HEK293T (cell line): ENCODE data around the gene KCNQ1.

Source experiments
- ARNT ChIP-seq: fragments of 450-650 bp; IDR thresholded peaks from 2 replicates; pipeline ENCODE4 v1.6.1; 2017; ENCODE audit warnings: mild to moderate bottlenecking
- BHLHE40 ChIP-seq: fragments of 450-650 bp; IDR thresholded peaks from 2 replicates; pipeline ENCODE4 v1.6.1; 2016; ENCODE audit warnings: mild to moderate bottlenecking, moderate library complexity, borderline replicate concordance
- CTBP1 ChIP-seq: fragments of 450-650 bp; IDR thresholded peaks from 2 replicates; pipeline ENCODE4 v1.6.1; 2016; ENCODE audit warnings: borderline replicate concordance
- ELF4 ChIP-seq: fragments of 450-650 bp; IDR thresholded peaks from 2 replicates; pipeline ENCODE4 v1.6.1; 2017; ENCODE audit warnings: antibody characterized with exemption
- FOXA1 ChIP-seq: fragments of 450-650 bp; IDR thresholded peaks from 2 replicates; pipeline ENCODE4 v1.6.1; 2016; ENCODE audit warnings: mild to moderate bottlenecking
- FOXK2 ChIP-seq: fragments of 450-650 bp; IDR thresholded peaks from 2 replicates; pipeline ENCODE4 v1.6.1; 2016; ENCODE audit warnings: mild to moderate bottlenecking
- FOXM1 ChIP-seq: fragments of 450-650 bp; IDR thresholded peaks from 2 replicates; pipeline ENCODE4 v1.6.1; 2017; ENCODE audit warnings: mild to moderate bottlenecking, borderline replicate concordance
- HDGF ChIP-seq: fragments of 450-650 bp; IDR thresholded peaks from 2 replicates; pipeline ENCODE4 v1.6.1; 2017; ENCODE audit warnings: antibody characterized with exemption, borderline replicate concordance
- L3MBTL2 ChIP-seq: fragments of 450-650 bp; conservative IDR thresholded peaks from 2 replicates; pipeline ENCODE4 v1.6.1; 2016; ENCODE audit warnings: mild to moderate bottlenecking
- NFRKB ChIP-seq: fragments of 450-650 bp; IDR thresholded peaks from 2 replicates; pipeline ENCODE4 v1.6.1; 2016; ENCODE audit warnings: mild to moderate bottlenecking, moderate library complexity
- SP1 ChIP-seq: fragments of 450-650 bp; IDR thresholded peaks from 2 replicates; pipeline ENCODE4 v1.6.1; 2017
- TARDBP ChIP-seq: fragments of 450-650 bp; IDR thresholded peaks from 2 replicates; pipeline ENCODE4 v1.6.1; 2016
- ZNF384 ChIP-seq: fragments of 450-650 bp; IDR thresholded peaks from 2 replicates; pipeline ENCODE4 v1.6.1; 2016
- TF ChIP-seq, protein P1 (sequence below): fragments of 450-650 bp; IDR thresholded peaks from 2 replicates; pipeline ENCODE4 v1.6.1; 2016

DNA sequence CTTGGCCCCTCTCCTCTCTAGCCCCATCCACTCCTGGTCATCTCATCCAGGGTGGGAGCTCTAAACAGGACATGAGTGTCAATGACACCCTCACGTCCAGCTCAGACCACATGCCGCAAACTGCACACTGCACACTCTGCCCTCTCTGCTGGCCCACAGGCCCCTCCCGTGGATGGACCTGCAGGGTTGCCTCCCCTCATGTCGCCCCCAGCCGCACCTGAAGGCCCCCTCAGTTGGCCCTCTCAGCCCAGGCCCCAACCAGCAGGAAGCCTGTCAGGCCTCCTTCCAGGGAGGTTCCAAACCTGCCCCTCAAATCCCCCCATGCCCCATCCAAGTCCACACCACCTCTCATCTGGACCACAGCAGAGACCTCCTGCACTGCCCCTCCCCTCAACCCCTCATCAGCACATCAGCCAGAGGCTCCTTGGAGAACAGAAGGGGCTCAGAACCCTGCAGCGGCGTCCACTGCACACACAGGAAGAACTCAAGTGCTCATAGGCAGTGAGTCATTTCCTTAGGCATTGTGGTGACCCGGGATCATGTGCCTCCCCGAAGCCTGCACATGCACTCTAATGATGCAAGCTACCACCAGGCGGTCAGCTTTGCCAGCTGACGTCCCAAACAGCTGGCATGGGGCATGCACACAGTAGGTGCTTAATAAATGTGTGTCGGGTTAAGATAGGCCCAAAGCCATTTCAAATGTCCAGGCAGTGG is 453.7 kb downstream of the KCNQ1 start:
- no peak for TF ChIP-seq FOXK2
- no peak for TF ChIP-seq L3MBTL2
- no peak for TF ChIP-seq BHLHE40
- TF ChIP-seq, protein P1, sequence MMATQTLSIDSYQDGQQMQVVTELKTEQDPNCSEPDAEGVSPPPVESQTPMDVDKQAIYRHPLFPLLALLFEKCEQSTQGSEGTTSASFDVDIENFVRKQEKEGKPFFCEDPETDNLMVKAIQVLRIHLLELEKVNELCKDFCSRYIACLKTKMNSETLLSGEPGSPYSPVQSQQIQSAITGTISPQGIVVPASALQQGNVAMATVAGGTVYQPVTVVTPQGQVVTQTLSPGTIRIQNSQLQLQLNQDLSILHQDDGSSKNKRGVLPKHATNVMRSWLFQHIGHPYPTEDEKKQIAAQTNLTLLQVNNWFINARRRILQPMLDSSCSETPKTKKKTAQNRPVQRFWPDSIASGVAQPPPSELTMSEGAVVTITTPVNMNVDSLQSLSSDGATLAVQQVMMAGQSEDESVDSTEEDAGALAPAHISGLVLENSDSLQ: no peak
- no peak for TF ChIP-seq ELF4
- TF ChIP-seq FOXA1: no peak
- TF ChIP-seq CTBP1: no peak
- no peak for TF ChIP-seq TARDBP
- no peak for TF ChIP-seq HDGF
- no peak for TF ChIP-seq ZNF384
- no peak for TF ChIP-seq SP1
- TF ChIP-seq NFRKB: no peak
- no peak for TF ChIP-seq ARNT
- TF ChIP-seq FOXM1: no peak
